SJSA1 (cell line): ENCODE data around the gene PRKAR1B. TPM values are rescaled to one million over a fixed set of nuclear protein-coding genes. Genes with fewer than 3 reads are reported as not detected.
"Not testable (repeated sequence)": the region's sequence is repeated elsewhere in the genome, so short reads cannot be mapped to it uniquely, and the experiment has no call there.

Experiments used
- DNase-seq, 2 experiments: peaks; one replicate each; pipeline ENCODE4 v3.0.0-alpha.2; 2015 to 2020; ENCODE audit warnings: low spot score in 2 of 2, low read depth in 1 of 2
- H3K27ac ChIP-seq: fragments of 250-450 bp; sonication (Bioruptor Pico); 2 replicates; pipeline ENCODE4 v1.5.1; 2020; ENCODE audit warnings: mild to moderate bottlenecking, moderate library complexity
- H3K27me3 ChIP-seq: fragments of 250-450 bp; sonication (Bioruptor Pico); replicated peaks from 2 replicates; pipeline ENCODE4 v1.5.1; 2020; ENCODE audit warnings: mild to moderate bottlenecking, moderate library complexity
- H3K36me3 ChIP-seq: fragments of 250-450 bp; sonication (Bioruptor Pico); 2 replicates; pipeline ENCODE4 v1.5.1; 2020; ENCODE audit warnings: mild to moderate bottlenecking
- H3K4me1 ChIP-seq: fragments of 250-450 bp; sonication (Bioruptor Pico); replicated peaks from 2 replicates; pipeline ENCODE4 v1.6.1; 2021; ENCODE audit warnings: mild to moderate bottlenecking
- H3K4me3 ChIP-seq: fragments of 250-450 bp; sonication (Bioruptor Pico); 2 replicates; pipeline ENCODE4 v1.5.1; 2020; ENCODE audit warnings: mild to moderate bottlenecking
- H3K9me3 ChIP-seq: fragments of 250-450 bp; sonication (Bioruptor Pico); replicated peaks from 2 replicates; pipeline ENCODE4 v1.5.1; 2020; ENCODE audit warnings: mild to moderate bottlenecking
- total RNA-seq: library from RNA; depleted of rRNA; stranded (reverse); fragments of >200 nt; shearing (Covaris generic); gene quantifications from 2 replicates; pipeline ENCODE4 v1.2.3, GENCODE V29; 2014

PRKAR1B gene
- total RNA-seq, 1 experiment from 2014 or later = 7.3 TPM

GRCh38 chr7:662576-662975 is 64.5 kb downstream of the PRKAR1B start:
- no peaks in the 10 kb centered on the region for H3K9me3 ChIP-seq

GRCh38 chr7:659996-660395 is 67.1 kb downstream of the PRKAR1B start:
- H3K4me3 ChIP-seq = no peak overlapping the region
- H3K27me3 ChIP-seq = no peaks in the 10 kb centered on the region
- H3K27ac ChIP-seq = no peak overlapping the region
- H3K9me3 ChIP-seq = peaks cover 3% of the 10 kb centered on the region; the same call in 1 of the 2 replicates
- no peaks in the 10 kb centered on the region for H3K4me1 ChIP-seq
- H3K36me3 ChIP-seq = no peaks in the 10 kb centered on the region
- no peak for DNase-seq

More at GRCh38 chr7:662576-662975, 64.5 kb downstream of the PRKAR1B start:
- no peak for DNase-seq
- no peaks in the 10 kb centered on the region for H3K36me3 ChIP-seq
- H3K4me1 ChIP-seq = no peaks in the 10 kb centered on the region
- H3K27me3 ChIP-seq = no peaks in the 10 kb centered on the region
- H3K27ac ChIP-seq = no peak overlapping the region
- H3K4me3 ChIP-seq = no peak overlapping the region

GRCh38 chr7:659306-659847 is 67.7 kb downstream of the PRKAR1B start:
- H3K9me3 ChIP-seq = peaks cover 5% of the 10 kb centered on the region
- H3K27ac ChIP-seq = no peak overlapping the region
- no peak overlapping the region for H3K4me3 ChIP-seq
- H3K27me3 ChIP-seq = no peaks in the 10 kb centered on the region
- no peaks in the 10 kb centered on the region for H3K4me1 ChIP-seq
- DNase-seq = no peak
- H3K36me3 ChIP-seq = no peaks in the 10 kb centered on the region

GRCh38 chr7:657565-658119 is 69.4 kb downstream of the PRKAR1B start:
- Histone ChIP-seq H3K4me3 (no peak overlapping the region), H3K9me3 (peaks cover 13% of the 10 kb centered on the region), H3K36me3 (no peaks in the 10 kb centered on the region), H3K27ac (no peak overlapping the region), H3K27me3 (no peaks in the 10 kb centered on the region), H3K4me1 (no peaks in the 10 kb centered on the region)
- DNase-seq = no peak

GRCh38 chr7:657010-657409 is 70.1 kb downstream of the PRKAR1B start:
- not testable (repeated sequence) for H3K36me3 ChIP-seq, DNase-seq, H3K4me1 ChIP-seq, H3K4me3 ChIP-seq, H3K27ac ChIP-seq, H3K27me3 ChIP-seq
- H3K9me3 ChIP-seq = peaks cover 13% of the 10 kb centered on the region

GRCh38 chr7:655758-656157 is 71.3 kb downstream of the PRKAR1B start:
- no peak for DNase-seq
- no peaks in the 10 kb centered on the region for H3K36me3 ChIP-seq
- peaks cover 13% of the 10 kb centered on the region for H3K9me3 ChIP-seq
- H3K4me1 ChIP-seq = no peaks in the 10 kb centered on the region
- H3K4me3 ChIP-seq = no peak overlapping the region
- H3K27me3 ChIP-seq = no peaks in the 10 kb centered on the region
- H3K27ac ChIP-seq = no peak overlapping the region

GRCh38 chr7:653829-654764 is 73.0 kb downstream of the PRKAR1B start:
- no peaks in the 10 kb centered on the region for H3K36me3 ChIP-seq
- H3K27me3 ChIP-seq = no peaks in the 10 kb centered on the region
- no peak for DNase-seq
- peaks cover 13% of the 10 kb centered on the region for H3K9me3 ChIP-seq
- H3K27ac ChIP-seq = no peak overlapping the region
- H3K4me1 ChIP-seq = no peaks in the 10 kb centered on the region
- no peak overlapping the region for H3K4me3 ChIP-seq

- H3K4me1 ChIP-seq = no peaks in the 10 kb centered on the region
- H3K36me3 ChIP-seq = no peaks in the 10 kb centered on the region
- no peak overlapping the region for H3K27ac ChIP-seq
- no peak for DNase-seq
- peaks cover 13% of the 10 kb centered on the region for H3K9me3 ChIP-seq
- H3K4me3 ChIP-seq = no peak overlapping the region
- no peaks in the 10 kb centered on the region for H3K27me3 ChIP-seq
Measured at GRCh38 chr7:652881-653280, 74.2 kb downstream of the PRKAR1B start.

GRCh38 chr7:652167-652566 is 74.9 kb downstream of the PRKAR1B start:
- peaks cover 13% of the 10 kb centered on the region for H3K9me3 ChIP-seq
- H3K27ac ChIP-seq, H3K27me3 ChIP-seq, DNase-seq, H3K4me3 ChIP-seq, H3K4me1 ChIP-seq, H3K36me3 ChIP-seq: not testable (repeated sequence)

GRCh38 chr7:651032-651728 is 75.9 kb downstream of the PRKAR1B start:
- no peak overlapping the region for H3K4me3 ChIP-seq
- no peaks in the 10 kb centered on the region for H3K4me1 ChIP-seq
- no peaks in the 10 kb centered on the region for H3K36me3 ChIP-seq
- peaks cover 10% of the 10 kb centered on the region for H3K9me3 ChIP-seq
- H3K27ac ChIP-seq = no peak overlapping the region
- H3K27me3 ChIP-seq = no peaks in the 10 kb centered on the region
- no peak for DNase-seq

GRCh38 chr7:650339-651031 is 76.6 kb downstream of the PRKAR1B start:
- H3K27me3 ChIP-seq = no peaks in the 10 kb centered on the region
- H3K9me3 ChIP-seq = peaks cover 10% of the 10 kb centered on the region
- H3K36me3 ChIP-seq = no peaks in the 10 kb centered on the region
- DNase-seq = no peak
- no peak overlapping the region for H3K27ac ChIP-seq
- H3K4me3 ChIP-seq = no peak overlapping the region
- H3K4me1 ChIP-seq = no peaks in the 10 kb centered on the region

- DNase-seq = no peak
- Histone ChIP-seq H3K4me3 (no peak overlapping the region), H3K4me1 (no peaks in the 10 kb centered on the region), H3K27ac (no peak overlapping the region), H3K9me3 (no peaks in the 10 kb centered on the region; the same call in 1 of the 2 replicates), H3K36me3 (no peaks in the 10 kb centered on the region), H3K27me3 (no peaks in the 10 kb centered on the region)
Measured at GRCh38 chr7:646951-647350, 80.1 kb downstream of the PRKAR1B start.

- Histone ChIP-seq H3K36me3 (no peaks in the 10 kb centered on the region), H3K4me1 (no peaks in the 10 kb centered on the region), H3K27ac (no peak overlapping the region), H3K9me3 (no peaks in the 10 kb centered on the region; the same call in 1 of the 2 replicates), H3K4me3 (no peak overlapping the region), H3K27me3 (no peaks in the 10 kb centered on the region)
- DNase-seq = no peak
Measured at GRCh38 chr7:646487-646886, 80.6 kb downstream of the PRKAR1B start.
